GM12801 (cell line): ENCODE results near the gene OR51E1.

Experiments used
- CTCF ChIP-seq: IDR thresholded peaks from one replicate; pipeline ENCODE4 v1.5.1; 2011; ENCODE audit warnings: control low read depth; ENCODE audit not compliant: insufficient read length; ENCODE audit errors: extremely low read depth

OR51E1 gene

GRCh38 chr11:4677948-4678347 is 34.2 kb downstream of the OR51E1 start:
- no peak for TF ChIP-seq CTCF

- TF ChIP-seq CTCF, result no peak
These were observed 36.6 kb downstream of the OR51E1 start for GRCh38 chr11:4680341-4680740.

- TF ChIP-seq CTCF, result no peak
These were observed 39.0 kb downstream of the OR51E1 start for GRCh38 chr11:4682623-4683419.

GRCh38 chr11:4684631-4685285 is 41.0 kb downstream of the OR51E1 start:
- TF ChIP-seq CTCF, result no peak

GRCh38 chr11:4695442-4695841 is 51.7 kb downstream of the OR51E1 start:
- TF ChIP-seq CTCF, result no peak

- TF ChIP-seq CTCF, result no peak
These were observed 53.8 kb downstream of the OR51E1 start, which contains the start of gene OR51E2 for GRCh38 chr11:4697585-4697984. TSS of gene OR51E2 (minus strand) at chr11:4697853. CDS start at chr11:4682711, 15,142 bp downstream.

- no peak for TF ChIP-seq CTCF
These were observed 56.1 kb downstream of the OR51E1 start for GRCh38 chr11:4699697-4700435.
